A673 (cell line): ENCODE data around the gene MTMR12. TPM values are rescaled to one million over a fixed set of nuclear protein-coding genes. Genes with fewer than 3 reads are reported as not detected.

Experiments used
- BruUV-seq: library from RNA; stranded (reverse); fragments of 400-500 nt; replicated peaks from 2 replicates; lab custom pipeline; 2021; lab: Mats Ljungman, UMichigan
- CTCF ChIA-PET: fragments of 300-600 bp; sonication (Branson Sonifier 250); formaldehyde crosslinking; loops from one replicate; lab custom pipeline; 2022; ENCODE audit warnings: antibody characterized with exemption; lab: Charles Lee
- POLR2A ChIA-PET: fragments of 300-600 bp; sonication (Branson Sonifier 250); formaldehyde crosslinking; loops from one replicate; lab custom pipeline; 2022; ENCODE audit warnings: antibody characterized with exemption; ENCODE audit not compliant: low non-redundant PET; lab: Charles Lee
- DNase-seq: peaks from one replicate; pipeline ENCODE4 v3.0.0-alpha.2; 2015; ENCODE audit warnings: low spot score
- H3K27ac ChIP-seq: fragments of 200-600 bp; sonication (generic); 2 replicates; pipeline ENCODE4 v1.5.1; 2016; ENCODE audit warnings: mixed run types, low read depth, mild to moderate bottlenecking, mixed read lengths, antibody characterized with exemption, low read length; ENCODE audit not compliant: poor library complexity, severe bottlenecking
- H3K27me3 ChIP-seq: fragments of 200-600 bp; sonication (generic); replicated peaks from 2 replicates; pipeline ENCODE4 v1.6.1; 2017; ENCODE audit warnings: mixed run types, low read depth, mild to moderate bottlenecking, mixed read lengths, antibody characterized with exemption, low read length; ENCODE audit not compliant: insufficient read depth, poor library complexity
- H3K36me3 ChIP-seq: fragments of 200-600 bp; sonication (generic); 2 replicates; pipeline ENCODE4 v1.6.1; 2016; ENCODE audit warnings: mixed run types, mild to moderate bottlenecking, mixed read lengths, antibody characterized with exemption, low read length; ENCODE audit not compliant: insufficient read depth, poor library complexity, severe bottlenecking
- H3K4me1 ChIP-seq: fragments of 200-600 bp; sonication (generic); 2 replicates; pipeline ENCODE4 v1.6.1; 2017; ENCODE audit warnings: mixed run types, mild to moderate bottlenecking, mixed read lengths, antibody characterized with exemption, low read length; ENCODE audit not compliant: insufficient read depth, poor library complexity, severe bottlenecking
- H3K4me3 ChIP-seq: fragments of 200-600 bp; sonication (generic); 2 replicates; pipeline ENCODE4 v1.5.1; 2016; ENCODE audit warnings: low read depth, mixed run types, mild to moderate bottlenecking, mixed read lengths, low read length; ENCODE audit not compliant: poor library complexity, severe bottlenecking
- H3K9me3 ChIP-seq: fragments of 200-600 bp; sonication (generic); 2 replicates; pipeline ENCODE4 v1.6.1; 2016; ENCODE audit warnings: mixed run types, low read depth, mild to moderate bottlenecking, mixed read lengths, antibody characterized with exemption, low read length; ENCODE audit not compliant: poor library complexity, severe bottlenecking
- EZH2 ChIP-seq: fragments of 200-600 bp; sonication (generic); IDR thresholded peaks from 2 replicates; pipeline ENCODE4 v1.6.1; 2017; ENCODE audit warnings: borderline replicate concordance, low read depth, mild to moderate bottlenecking, mixed read lengths, antibody characterized with exemption, low read length; ENCODE audit not compliant: poor library complexity, severe bottlenecking
- intact Hi-C: fragments of 100-400 bp; cut with micrococcal nuclease; formaldehyde crosslinking; loops from one replicate; pipeline ENCODE4 v1.10.0; 2022; ENCODE audit not compliant: unreplicated experiment
- total RNA-seq: library from RNA; stranded (reverse); gene quantifications from 2 replicates; pipeline ENCODE4 v1.2.3, GENCODE V29; 2021
- TF ChIP-seq, protein P1 (sequence below): fragments of 300-800, 200-600 bp; sonication (generic); conservative IDR thresholded peaks from 2 replicates; pipeline ENCODE4 v1.5.1; 2017; ENCODE audit warnings: low read depth, mild to moderate bottlenecking, antibody characterized with exemption, low read length, moderate library complexity, mixed read lengths

The MTMR12 gene
- total RNA-seq, 1 experiment from 2014 or later, result 35.8 TPM

DNA sequence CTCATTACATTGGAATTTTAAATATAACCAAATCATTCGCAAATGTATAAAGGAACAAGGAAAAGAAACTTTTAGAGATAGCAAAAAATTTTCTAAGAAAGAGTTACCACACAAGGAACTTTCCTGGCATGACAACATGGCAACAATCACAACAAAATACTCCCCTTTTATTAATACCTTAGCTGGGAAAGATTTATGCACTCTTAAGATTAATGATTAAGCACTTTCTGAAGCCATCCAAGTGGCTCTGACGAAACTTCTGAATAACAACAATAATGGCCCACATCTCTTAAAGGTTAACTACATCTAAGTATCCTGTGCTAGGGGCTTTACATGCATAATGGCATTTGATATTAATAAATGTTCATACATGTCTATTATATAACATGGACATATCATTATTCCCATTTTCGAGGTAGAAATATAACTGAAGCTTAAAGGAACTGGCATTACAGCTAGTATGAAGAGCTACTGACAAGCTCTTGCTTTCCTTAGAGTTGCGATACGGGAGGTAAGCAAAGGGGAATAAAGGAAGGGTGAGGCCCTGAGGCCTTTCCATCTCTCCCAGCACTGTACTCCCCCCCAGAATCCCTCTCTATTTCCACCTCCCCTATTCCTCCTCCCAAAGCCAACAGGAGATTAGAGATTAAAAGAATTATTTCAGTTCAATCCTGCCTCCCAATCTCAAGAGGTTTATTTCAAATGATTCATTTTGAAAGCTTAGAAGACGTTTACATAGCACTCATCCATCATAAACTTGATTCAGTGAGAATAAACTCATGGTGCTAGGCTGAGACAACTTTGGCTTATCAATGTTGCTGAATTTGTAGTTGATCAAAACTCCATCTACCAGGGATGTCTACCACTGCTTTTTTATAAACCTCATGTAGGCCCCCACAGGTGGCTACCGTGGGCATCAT lies 9.6 kb downstream of the MTMR12 start:
- Histone ChIP-seq H3K9me3 (no peaks in the 10 kb centered on the region), H3K4me1 (no peaks in the 10 kb centered on the region), H3K27me3 (no peaks in the 10 kb centered on the region), H3K4me3 (no peak overlapping the region), H3K36me3 (no peaks in the 10 kb centered on the region), H3K27ac (no peak overlapping the region)
- CTCF ChIA-PET, result no interaction called here
- DNase-seq, result no peak
- no TSS peak for BruUV-seq
- POLR2A ChIA-PET, result no interaction called here
- intact Hi-C loops, result no loop called here
- no peak for TF ChIP-seq EZH2
- TF ChIP-seq, protein P1, sequence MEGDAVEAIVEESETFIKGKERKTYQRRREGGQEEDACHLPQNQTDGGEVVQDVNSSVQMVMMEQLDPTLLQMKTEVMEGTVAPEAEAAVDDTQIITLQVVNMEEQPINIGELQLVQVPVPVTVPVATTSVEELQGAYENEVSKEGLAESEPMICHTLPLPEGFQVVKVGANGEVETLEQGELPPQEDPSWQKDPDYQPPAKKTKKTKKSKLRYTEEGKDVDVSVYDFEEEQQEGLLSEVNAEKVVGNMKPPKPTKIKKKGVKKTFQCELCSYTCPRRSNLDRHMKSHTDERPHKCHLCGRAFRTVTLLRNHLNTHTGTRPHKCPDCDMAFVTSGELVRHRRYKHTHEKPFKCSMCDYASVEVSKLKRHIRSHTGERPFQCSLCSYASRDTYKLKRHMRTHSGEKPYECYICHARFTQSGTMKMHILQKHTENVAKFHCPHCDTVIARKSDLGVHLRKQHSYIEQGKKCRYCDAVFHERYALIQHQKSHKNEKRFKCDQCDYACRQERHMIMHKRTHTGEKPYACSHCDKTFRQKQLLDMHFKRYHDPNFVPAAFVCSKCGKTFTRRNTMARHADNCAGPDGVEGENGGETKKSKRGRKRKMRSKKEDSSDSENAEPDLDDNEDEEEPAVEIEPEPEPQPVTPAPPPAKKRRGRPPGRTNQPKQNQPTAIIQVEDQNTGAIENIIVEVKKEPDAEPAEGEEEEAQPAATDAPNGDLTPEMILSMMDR, result no peak

- no TSS peak for BruUV-seq
- Histone ChIP-seq H3K27me3 (no peaks in the 10 kb centered on the region), H3K9me3 (no peaks in the 10 kb centered on the region), H3K27ac (no peak overlapping the region), H3K4me1 (peaks cover 4% of the 10 kb centered on the region), H3K36me3 (no peaks in the 10 kb centered on the region), H3K4me3 (no peak overlapping the region)
- CTCF ChIA-PET, result no interaction called here
- POLR2A ChIA-PET, result no interaction called here
- DNase-seq, result no peak
- TF ChIP-seq, protein P1, result no peak
- TF ChIP-seq EZH2, result no peak
- intact Hi-C loops, result no loop called here
Observed at GRCh38 chr5:32301891-32302290, 10.8 kb downstream of the MTMR12 start.

GRCh38 chr5:32299059-32299677 lies 13.6 kb downstream of the MTMR12 start:
- no peak for DNase-seq
- Histone ChIP-seq H3K9me3 (no peaks in the 10 kb centered on the region), H3K27me3 (no peaks in the 10 kb centered on the region), H3K27ac (no peak overlapping the region), H3K4me3 (no peak overlapping the region), H3K4me1 (peaks cover 4% of the 10 kb centered on the region), H3K36me3 (peaks cover 6% of the 10 kb centered on the region)
- intact Hi-C loops, result no loop called here
- TF ChIP-seq, protein P1, result no peak
- no peak for TF ChIP-seq EZH2
- POLR2A ChIA-PET, result no interaction called here
- CTCF ChIA-PET, result no interaction called here
- BruUV-seq, result no TSS peak
